ENCODE measurements around the gene SSBP3. TPM values are rescaled to one million over a fixed set of nuclear protein-coding genes. Genes with fewer than 3 reads are reported as not detected.
A peak's percentile ranks its signal among the peaks of the same experiment; 100 is the strongest.

Gene SSBP3
- total and polyA plus RNA-seq, 2 experiments from 2014 or later = 47.4 to 68.6 TPM

GRCh38 chr1:54391450-54392209 is 14.6 kb downstream of the SSBP3 start:
- H3K4me2 ChIP-seq = no peak overlapping the region
- peaks cover 6% of the 10 kb centered on the region for H3K27me3 Mint-ChIP-seq (ENCODE audit: insufficient read depth, low read depth, poor library complexity)
- H3K36me3 Mint-ChIP-seq (ENCODE audit: low read depth) = peaks cover 58% of the 10 kb centered on the region
- no peak overlapping the region for H3K4me3 ChIP-seq
- H3K27ac ChIP-seq (ENCODE audit: low read depth) = peak overlapping the region; percentile 69
- no peaks in the 10 kb centered on the region; the same call in 2 of the 3 replicates for H3K9me3 Mint-ChIP-seq
- H3K4me1 Mint-ChIP-seq = peaks cover 32% of the 10 kb centered on the region
- H3K4me1 ChIP-seq (ENCODE audit: insufficient read depth) = peaks cover 17% of the 10 kb centered on the region
- H3K27me3 ChIP-seq (ENCODE audit: insufficient read depth) = no peaks in the 10 kb centered on the region
- DNase-seq (ENCODE audit: low spot score) (no peak), ATAC-seq (peak; percentile 63)
- H3F3A ChIP-seq (replicated peaks; ENCODE audit: low read depth) = peaks cover 2% of the 10 kb centered on the region; the same call in 1 of the 2 replicates
- peaks cover 85% of the 10 kb centered on the region for H4K20me1 ChIP-seq (replicated peaks; ENCODE audit: insufficient read depth)
- H3K9me2 ChIP-seq (ENCODE audit: insufficient read depth) = no peaks in the 10 kb centered on the region
- peaks cover 16% of the 10 kb centered on the region for H3K36me3 ChIP-seq (ENCODE audit: insufficient read depth)
- H3K4me3 Mint-ChIP-seq = no peak overlapping the region; the same call in 2 of the 3 replicates
- H3K27ac Mint-ChIP-seq = no peak overlapping the region; the same call in none of the 2 replicates
- no peak for TF ChIP-seq ZNF114 (CRISPR knock-in tag; IDR thresholded peaks at IDR 0.05)
- no peak for TF ChIP-seq JUNB (IDR thresholded peaks at IDR 0.05; ENCODE audit: unreplicated experiment)
- no peak overlapping the region for H2AFZ ChIP-seq
- H3K79me2 ChIP-seq (replicated peaks; ENCODE audit: insufficient read depth) = peaks cover 100% of the 10 kb centered on the region

GRCh38 chr1:54390655-54391054 is 15.5 kb downstream of the SSBP3 start:
- no peak overlapping the region for H3K27ac Mint-ChIP-seq
- no peaks in the 10 kb centered on the region; the same call in 2 of the 3 replicates for H3K9me3 Mint-ChIP-seq
- no peak overlapping the region for H3K4me3 ChIP-seq
- H3K4me2 ChIP-seq = no peak overlapping the region
- DNase-seq (ENCODE audit: low spot score) (no peak), ATAC-seq (no peak)
- H4K20me1 ChIP-seq (replicated peaks; ENCODE audit: insufficient read depth) = peaks cover 90% of the 10 kb centered on the region
- H3K4me3 Mint-ChIP-seq = no peak overlapping the region
- H2AFZ ChIP-seq = no peak overlapping the region
- H3K27ac ChIP-seq (ENCODE audit: low read depth) = no peak overlapping the region; the same call in 1 of the 2 replicates
- H3F3A ChIP-seq (replicated peaks; ENCODE audit: low read depth) = peaks cover 2% of the 10 kb centered on the region; the same call in 1 of the 2 replicates
- H3K27me3 Mint-ChIP-seq (ENCODE audit: insufficient read depth, low read depth, poor library complexity) = peaks cover 6% of the 10 kb centered on the region
- no peaks in the 10 kb centered on the region for H3K9me2 ChIP-seq (ENCODE audit: insufficient read depth)
- H3K36me3 Mint-ChIP-seq (ENCODE audit: low read depth) = peaks cover 50% of the 10 kb centered on the region
- H3K4me1 Mint-ChIP-seq = peaks cover 32% of the 10 kb centered on the region
- peaks cover 100% of the 10 kb centered on the region for H3K79me2 ChIP-seq (replicated peaks; ENCODE audit: insufficient read depth)
- H3K27me3 ChIP-seq (ENCODE audit: insufficient read depth) = no peaks in the 10 kb centered on the region
- H3K36me3 ChIP-seq (ENCODE audit: insufficient read depth) = peaks cover 16% of the 10 kb centered on the region
- peaks cover 22% of the 10 kb centered on the region for H3K4me1 ChIP-seq (ENCODE audit: insufficient read depth)
- no peak for TF ChIP-seq ZNF331 (CRISPR knock-in tag; IDR thresholded peaks at IDR 0.05; ENCODE audit: low read depth)
- TF ChIP-seq ETS1 (IDR thresholded peaks at IDR 0.05) = no peak
- TF ChIP-seq ZNF462 (CRISPR knock-in tag; IDR thresholded peaks at IDR 0.05) = no peak
- TF ChIP-seq CTCF (conservative IDR thresholded peaks at IDR 0.05; ENCODE audit: low read depth in 2 of 2) = no peak
- TF ChIP-seq EZH2 (IDR thresholded peaks at IDR 0.05; ENCODE audit: low read depth, unreplicated experiment) = no peak
- no peak for TF ChIP-seq EZH2phosphoT487 (IDR thresholded peaks at IDR 0.05; ENCODE audit: unreplicated experiment)
- TF ChIP-seq POLR2AphosphoS5 (IDR thresholded peaks at IDR 0.05; ENCODE audit: low read depth) = no peak
- no peak for TF ChIP-seq JUNB (IDR thresholded peaks at IDR 0.05; ENCODE audit: unreplicated experiment)
- TF ChIP-seq CREB1 (CRISPR knock-in tag; IDR thresholded peaks at IDR 0.05; ENCODE audit: low read depth) = no peak
